ENCODE data around the gene DTNB. TPM values are rescaled to one million over a fixed set of nuclear protein-coding genes. Genes with fewer than 3 reads are reported as not detected.

DTNB gene
- polyA plus RNA-seq, 1 of the 3 experiments (the other 2 are of a cell fraction): 15.3 TPM

DNA sequence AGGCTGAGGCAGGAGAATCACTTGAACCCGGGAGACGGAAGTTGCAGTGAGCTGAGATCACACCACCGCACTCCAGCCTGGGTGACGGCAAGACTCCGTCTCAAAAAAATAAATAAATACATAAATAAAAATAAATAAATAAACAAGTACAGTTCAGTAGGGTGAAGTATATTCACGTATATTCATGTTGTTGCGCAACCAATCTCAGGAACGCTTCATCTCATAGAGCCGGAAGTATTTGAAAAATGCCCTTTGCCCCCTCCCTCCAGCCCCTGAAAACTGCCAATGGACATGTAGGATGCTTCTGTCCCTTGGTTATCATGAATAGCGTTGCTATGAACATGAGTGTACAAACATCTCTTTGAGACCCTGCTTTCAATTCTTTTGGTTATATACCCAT, 132.0 kb downstream of the DTNB start:
- TF ChIP-seq RXRA (IDR thresholded peaks at IDR 0.05; ENCODE audit: borderline replicate concordance, low read depth) (no peak), GABPA (IDR thresholded peaks at IDR 0.05; ENCODE audit: low read depth) (no peak), EZH2phosphoT487 (IDR thresholded peaks at IDR 0.05; ENCODE audit: borderline replicate concordance, low read depth) (no peak), TEAD4 (IDR thresholded peaks at IDR 0.05; ENCODE audit: borderline replicate concordance, insufficient read depth) (no peak), TAF1 (IDR thresholded peaks at IDR 0.05; ENCODE audit: borderline replicate concordance, low read depth, low read length) (no peak), TCF12 (IDR thresholded peaks at IDR 0.05) (no peak), MEF2A (IDR thresholded peaks at IDR 0.05; ENCODE audit: borderline replicate concordance, low read depth) (no peak), POLR2AphosphoS5 (IDR thresholded peaks at IDR 0.05; ENCODE audit: low read depth, low read length) (no peak)
- TF ChIP-seq, protein P1, sequence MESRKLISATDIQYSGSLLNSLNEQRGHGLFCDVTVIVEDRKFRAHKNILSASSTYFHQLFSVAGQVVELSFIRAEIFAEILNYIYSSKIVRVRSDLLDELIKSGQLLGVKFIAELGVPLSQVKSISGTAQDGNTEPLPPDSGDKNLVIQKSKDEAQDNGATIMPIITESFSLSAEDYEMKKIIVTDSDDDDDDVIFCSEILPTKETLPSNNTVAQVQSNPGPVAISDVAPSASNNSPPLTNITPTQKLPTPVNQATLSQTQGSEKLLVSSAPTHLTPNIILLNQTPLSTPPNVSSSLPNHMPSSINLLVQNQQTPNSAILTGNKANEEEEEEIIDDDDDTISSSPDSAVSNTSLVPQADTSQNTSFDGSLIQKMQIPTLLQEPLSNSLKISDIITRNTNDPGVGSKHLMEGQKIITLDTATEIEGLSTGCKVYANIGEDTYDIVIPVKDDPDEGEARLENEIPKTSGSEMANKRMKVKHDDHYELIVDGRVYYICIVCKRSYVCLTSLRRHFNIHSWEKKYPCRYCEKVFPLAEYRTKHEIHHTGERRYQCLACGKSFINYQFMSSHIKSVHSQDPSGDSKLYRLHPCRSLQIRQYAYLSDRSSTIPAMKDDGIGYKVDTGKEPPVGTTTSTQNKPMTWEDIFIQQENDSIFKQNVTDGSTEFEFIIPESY (IDR thresholded peaks at IDR 0.05; ENCODE audit: borderline replicate concordance, low read depth): no peak
- TF ChIP-seq, protein P2, sequence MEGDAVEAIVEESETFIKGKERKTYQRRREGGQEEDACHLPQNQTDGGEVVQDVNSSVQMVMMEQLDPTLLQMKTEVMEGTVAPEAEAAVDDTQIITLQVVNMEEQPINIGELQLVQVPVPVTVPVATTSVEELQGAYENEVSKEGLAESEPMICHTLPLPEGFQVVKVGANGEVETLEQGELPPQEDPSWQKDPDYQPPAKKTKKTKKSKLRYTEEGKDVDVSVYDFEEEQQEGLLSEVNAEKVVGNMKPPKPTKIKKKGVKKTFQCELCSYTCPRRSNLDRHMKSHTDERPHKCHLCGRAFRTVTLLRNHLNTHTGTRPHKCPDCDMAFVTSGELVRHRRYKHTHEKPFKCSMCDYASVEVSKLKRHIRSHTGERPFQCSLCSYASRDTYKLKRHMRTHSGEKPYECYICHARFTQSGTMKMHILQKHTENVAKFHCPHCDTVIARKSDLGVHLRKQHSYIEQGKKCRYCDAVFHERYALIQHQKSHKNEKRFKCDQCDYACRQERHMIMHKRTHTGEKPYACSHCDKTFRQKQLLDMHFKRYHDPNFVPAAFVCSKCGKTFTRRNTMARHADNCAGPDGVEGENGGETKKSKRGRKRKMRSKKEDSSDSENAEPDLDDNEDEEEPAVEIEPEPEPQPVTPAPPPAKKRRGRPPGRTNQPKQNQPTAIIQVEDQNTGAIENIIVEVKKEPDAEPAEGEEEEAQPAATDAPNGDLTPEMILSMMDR (IDR thresholded peaks at IDR 0.05): no peak
- Histone ChIP-seq H3K79me2 (ENCODE audit: insufficient read depth) (no peaks in the 10 kb centered on the region), H3K9me3 (no peaks in the 10 kb centered on the region), H2AFZ (ENCODE audit: low read depth) (no peak overlapping the region), H3K9me2 (no peaks in the 10 kb centered on the region), H3F3A (replicated peaks; ENCODE audit: insufficient read depth) (no peaks in the 10 kb centered on the region), H3K36me3 (replicated peaks in 1 of 2; ENCODE audit: control insufficient read depth in 1 of 2, insufficient read depth in 2 of 2, low read length in 1 of 2) (no peaks in the 10 kb centered on the region), H4K20me1 (ENCODE audit: insufficient read depth) (no peaks in the 10 kb centered on the region), H3K4me3 (ENCODE audit: low read depth in 2 of 2, low read length in 1 of 2) (no peak overlapping the region), H3K9ac (no peak overlapping the region), H3K27me3 (ENCODE audit: insufficient read depth) (no peaks in the 10 kb centered on the region), H3K4me2 (no peak overlapping the region), H3K27ac (ENCODE audit: low read depth in 2 of 2, low read length in 1 of 2) (no peak overlapping the region), H3K4me1 (ENCODE audit: control insufficient read depth in 1 of 2, insufficient read depth in 2 of 2, low read depth in 1 of 2, low read length in 1 of 2) (no peaks in the 10 kb centered on the region; a peak in 2 of 4 replicates)
- ChIA-PET POLR2A (no interaction called here), CTCF (interaction anchor here (0.6 kb wide), 1 partner anchor 180 kb away, joined by 4 read pairs; no protein-coding TSS in a partner anchor)
- WGBS (ENCODE audit: low lambda C conversion rate): 98% methylated on average over 10 of the region's 10 CpGs
- no peak for DNase-seq

DNA sequence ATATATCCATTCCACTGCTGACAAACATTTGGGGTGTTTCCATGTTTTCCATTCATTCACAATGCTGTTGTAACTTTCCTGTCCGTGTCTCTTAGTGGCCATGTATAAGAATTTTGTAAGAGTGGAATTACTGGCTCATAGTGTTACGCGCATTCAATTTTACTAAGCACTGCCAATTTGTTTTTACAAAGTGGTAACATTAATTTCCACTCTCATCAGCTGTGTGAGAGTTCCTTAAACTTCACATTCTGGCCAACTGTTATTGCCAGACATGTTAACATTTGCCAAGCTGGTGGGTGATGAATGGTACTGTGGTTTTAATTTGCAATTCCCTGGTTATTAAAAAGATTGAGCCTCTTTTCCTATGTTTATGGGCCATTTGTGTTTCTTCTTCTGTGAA, 134.2 kb downstream of the DTNB start:
- ChIA-PET CTCF (no interaction called here), POLR2A (no interaction called here)
- Histone ChIP-seq H2AFZ (ENCODE audit: low read depth) (no peak overlapping the region), H3K36me3 (replicated peaks in 1 of 2; ENCODE audit: control insufficient read depth in 1 of 2, insufficient read depth in 2 of 2, low read length in 1 of 2) (no peaks in the 10 kb centered on the region), H3K9me3 (no peaks in the 10 kb centered on the region), H3K4me2 (no peak overlapping the region), H3K9ac (no peak overlapping the region), H3K79me2 (ENCODE audit: insufficient read depth) (no peaks in the 10 kb centered on the region), H3F3A (replicated peaks; ENCODE audit: insufficient read depth) (no peaks in the 10 kb centered on the region), H4K20me1 (ENCODE audit: insufficient read depth) (no peaks in the 10 kb centered on the region), H3K4me1 (ENCODE audit: control insufficient read depth in 1 of 2, insufficient read depth in 2 of 2, low read depth in 1 of 2, low read length in 1 of 2) (no peaks in the 10 kb centered on the region; a peak in 2 of 4 replicates), H3K4me3 (ENCODE audit: low read depth in 2 of 2, low read length in 1 of 2) (no peak overlapping the region), H3K27me3 (ENCODE audit: insufficient read depth) (no peaks in the 10 kb centered on the region), H3K9me2 (no peaks in the 10 kb centered on the region), H3K27ac (ENCODE audit: low read depth in 2 of 2, low read length in 1 of 2) (no peak overlapping the region)
- 94% methylated on average over 3 of the region's 3 CpGs for WGBS (ENCODE audit: low lambda C conversion rate)
- DNase-seq: no peak
- TF ChIP-seq, protein P3, sequence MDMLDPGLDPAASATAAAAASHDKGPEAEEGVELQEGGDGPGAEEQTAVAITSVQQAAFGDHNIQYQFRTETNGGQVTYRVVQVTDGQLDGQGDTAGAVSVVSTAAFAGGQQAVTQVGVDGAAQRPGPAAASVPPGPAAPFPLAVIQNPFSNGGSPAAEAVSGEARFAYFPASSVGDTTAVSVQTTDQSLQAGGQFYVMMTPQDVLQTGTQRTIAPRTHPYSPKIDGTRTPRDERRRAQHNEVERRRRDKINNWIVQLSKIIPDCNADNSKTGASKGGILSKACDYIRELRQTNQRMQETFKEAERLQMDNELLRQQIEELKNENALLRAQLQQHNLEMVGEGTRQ (IDR thresholded peaks at IDR 0.05; ENCODE audit: borderline replicate concordance, low read depth, low read length): no peak
- TF ChIP-seq, protein P4, sequence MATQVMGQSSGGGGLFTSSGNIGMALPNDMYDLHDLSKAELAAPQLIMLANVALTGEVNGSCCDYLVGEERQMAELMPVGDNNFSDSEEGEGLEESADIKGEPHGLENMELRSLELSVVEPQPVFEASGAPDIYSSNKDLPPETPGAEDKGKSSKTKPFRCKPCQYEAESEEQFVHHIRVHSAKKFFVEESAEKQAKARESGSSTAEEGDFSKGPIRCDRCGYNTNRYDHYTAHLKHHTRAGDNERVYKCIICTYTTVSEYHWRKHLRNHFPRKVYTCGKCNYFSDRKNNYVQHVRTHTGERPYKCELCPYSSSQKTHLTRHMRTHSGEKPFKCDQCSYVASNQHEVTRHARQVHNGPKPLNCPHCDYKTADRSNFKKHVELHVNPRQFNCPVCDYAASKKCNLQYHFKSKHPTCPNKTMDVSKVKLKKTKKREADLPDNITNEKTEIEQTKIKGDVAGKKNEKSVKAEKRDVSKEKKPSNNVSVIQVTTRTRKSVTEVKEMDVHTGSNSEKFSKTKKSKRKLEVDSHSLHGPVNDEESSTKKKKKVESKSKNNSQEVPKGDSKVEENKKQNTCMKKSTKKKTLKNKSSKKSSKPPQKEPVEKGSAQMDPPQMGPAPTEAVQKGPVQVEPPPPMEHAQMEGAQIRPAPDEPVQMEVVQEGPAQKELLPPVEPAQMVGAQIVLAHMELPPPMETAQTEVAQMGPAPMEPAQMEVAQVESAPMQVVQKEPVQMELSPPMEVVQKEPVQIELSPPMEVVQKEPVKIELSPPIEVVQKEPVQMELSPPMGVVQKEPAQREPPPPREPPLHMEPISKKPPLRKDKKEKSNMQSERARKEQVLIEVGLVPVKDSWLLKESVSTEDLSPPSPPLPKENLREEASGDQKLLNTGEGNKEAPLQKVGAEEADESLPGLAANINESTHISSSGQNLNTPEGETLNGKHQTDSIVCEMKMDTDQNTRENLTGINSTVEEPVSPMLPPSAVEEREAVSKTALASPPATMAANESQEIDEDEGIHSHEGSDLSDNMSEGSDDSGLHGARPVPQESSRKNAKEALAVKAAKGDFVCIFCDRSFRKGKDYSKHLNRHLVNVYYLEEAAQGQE (IDR thresholded peaks at IDR 0.05; ENCODE audit: low read depth, low read length): no peak
- TF ChIP-seq TCF12 (IDR thresholded peaks at IDR 0.05): no peak

All from SK-N-SH (cell line).